RWPE2 (cell line): ENCODE data around the gene DAPK2.

Source experiments
- ATAC-seq: fragments of 200-7000 bp; cut with Tn5 transposase; 3 replicates; pipeline ENCODE4 v1.9.1; 2021; ENCODE audit warnings: low read depth
- DNase-seq: peaks from one replicate; pipeline ENCODE4 v3.0.0-alpha.2; 2020; ENCODE audit warnings: low spot score
- H3K27ac ChIP-seq: fragments of 450-650 bp; 2 replicates; pipeline ENCODE4 v1.5.1; 2017; ENCODE audit warnings: mild to moderate bottlenecking; ENCODE audit not compliant: poor library complexity, severe bottlenecking
- H3K27me3 ChIP-seq: fragments of 250-450 bp; sonication (Bioruptor Pico); 2 replicates; pipeline ENCODE4 v1.5.1; 2021; ENCODE audit warnings: mild to moderate bottlenecking, moderate library complexity; ENCODE audit not compliant: insufficient read depth, poor library complexity, severe bottlenecking
- H3K36me3 ChIP-seq: fragments of 250-450 bp; sonication (Bioruptor Pico); 2 replicates; pipeline ENCODE4 v1.5.1; 2020; ENCODE audit warnings: low read depth, mild to moderate bottlenecking, moderate library complexity
- H3K4me1 ChIP-seq: fragments of 250-450 bp; sonication (Bioruptor Pico); 2 replicates; pipeline ENCODE4 v1.5.1; 2021; ENCODE audit warnings: mild to moderate bottlenecking, moderate library complexity; ENCODE audit not compliant: insufficient read depth, poor library complexity, severe bottlenecking
- H3K4me3 ChIP-seq: fragments of 250-450 bp; sonication (Bioruptor Pico); 2 replicates; pipeline ENCODE4 v1.5.1; 2021; ENCODE audit warnings: mild to moderate bottlenecking, moderate library complexity; ENCODE audit not compliant: severe bottlenecking
- H3K9me3 ChIP-seq: fragments of 250-450 bp; sonication (Bioruptor Pico); 2 replicates; pipeline ENCODE4 v1.5.1; 2021; ENCODE audit warnings: mild to moderate bottlenecking, moderate library complexity; ENCODE audit not compliant: severe bottlenecking
- CTCF ChIP-seq: fragments of 450-650 bp; IDR thresholded peaks from one replicate; pipeline ENCODE4 v1.5.1; 2017; ENCODE audit warnings: mild to moderate bottlenecking, moderate library complexity; ENCODE audit not compliant: poor library complexity, severe bottlenecking

DAPK2 gene

GRCh38 chr15:63922261-63922904 lies 123.9 kb downstream of the DAPK2 start:
- Histone ChIP-seq H3K9me3 (no peaks in the 10 kb centered on the region), H3K4me3 (no peak overlapping the region), H3K4me1 (no peaks in the 10 kb centered on the region), H3K27ac (no peak overlapping the region), H3K36me3 (no peaks in the 10 kb centered on the region), H3K27me3 (no peaks in the 10 kb centered on the region)
- ATAC-seq (no peak), DNase-seq (no peak)
- TF ChIP-seq CTCF: no peak

- TF ChIP-seq CTCF: no peak
- no peak overlapping the region for H3K4me3 ChIP-seq
- ATAC-seq (no peak), DNase-seq (no peak)
- H3K4me1 ChIP-seq: no peaks in the 10 kb centered on the region
- no peaks in the 10 kb centered on the region for H3K27me3 ChIP-seq
- H3K36me3 ChIP-seq: no peaks in the 10 kb centered on the region
- no peak overlapping the region for H3K27ac ChIP-seq
- H3K9me3 ChIP-seq: no peaks in the 10 kb centered on the region
Measured at GRCh38 chr15:63920504-63921175, 125.6 kb downstream of the DAPK2 start.

GRCh38 chr15:63918901-63919348 lies 127.4 kb downstream of the DAPK2 start:
- H3K9me3 ChIP-seq: no peaks in the 10 kb centered on the region
- no peak for TF ChIP-seq CTCF
- H3K27ac ChIP-seq: no peak overlapping the region
- DNase-seq (no peak), ATAC-seq (no peak)
- no peaks in the 10 kb centered on the region for H3K36me3 ChIP-seq
- no peak overlapping the region for H3K4me3 ChIP-seq
- peaks cover 2% of the 10 kb centered on the region for H3K4me1 ChIP-seq
- H3K27me3 ChIP-seq: no peaks in the 10 kb centered on the region

GRCh38 chr15:63918317-63918672 lies 128.0 kb downstream of the DAPK2 start:
- no peak for TF ChIP-seq CTCF
- Histone ChIP-seq H3K36me3 (no peaks in the 10 kb centered on the region), H3K9me3 (no peaks in the 10 kb centered on the region), H3K27me3 (no peaks in the 10 kb centered on the region), H3K27ac (no peak overlapping the region), H3K4me3 (no peak overlapping the region), H3K4me1 (peaks cover 4% of the 10 kb centered on the region)
- DNase-seq (no peak), ATAC-seq (no peak; the same call in 2 of the 3 replicates)
